Posterior vena cava (tissue), 2 donors: Measurements from ENCODE around the gene CFAP20DC. TPM values are rescaled to one million over a fixed set of nuclear protein-coding genes. Genes with fewer than 3 reads are reported as not detected.
"Not testable (repeated sequence)": the region's sequence is repeated elsewhere in the genome, so short reads cannot be mapped to it uniquely, and the experiment has no call there.

Experiments used
- DNase-seq: peaks from one replicate; pipeline ENCODE4 v3.0.0-alpha.2; 2020; ENCODE audit warnings: low spot score
- intact Hi-C, 2 donors: fragments of 100-400 bp; cut with DNase I; formaldehyde crosslinking; loops; one replicate each; pipeline versions ENCODE4 v1.14.1 to v1.14.2; 2022 to 2023
- total RNA-seq, 2 donors: library from RNA; stranded (reverse); fragmentation: NEBNext Ultra II Directional; extraction: Animal tissue kit (Norgen Biotek cat#: 25700); gene quantifications; one replicate each; pipeline ENCODE4 v1.2.1, GENCODE V29; 2021
- donor health status: DM: yes; HTN: yes; CAD: no.
- donor health status: DM: yes; HTN: yes; CAD: no.

The CFAP20DC gene
- total RNA-seq, 2 donors from 2014 or later = 0.65 TPM; not detected in 1

DNA sequence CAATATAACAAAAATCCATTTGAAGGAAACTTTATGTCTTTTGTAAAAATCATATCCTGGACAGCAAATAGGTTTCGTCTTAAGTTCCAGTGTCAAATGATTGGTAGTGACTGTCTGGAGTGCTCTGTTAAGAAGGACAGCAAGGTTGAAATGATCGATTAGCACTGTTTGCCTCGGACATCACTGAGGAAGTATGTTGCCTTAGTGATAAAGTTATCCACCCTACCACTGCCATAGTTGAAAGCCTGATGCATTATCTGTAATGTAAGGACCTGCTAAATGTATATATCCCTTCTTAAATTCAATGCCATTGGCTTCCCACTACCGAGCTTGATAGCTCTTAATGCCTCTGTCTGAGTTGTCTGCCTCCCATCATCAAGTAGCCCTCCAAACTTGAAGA lies 70.0 kb downstream of the CFAP20DC start:
- no peak for DNase-seq
- intact Hi-C loops = no loop called here

- DNase-seq = no peak
- intact Hi-C loops = no loop called here
These were observed 76.0 kb downstream of the CFAP20DC start for GRCh38 chr3:58973796-58974195.

DNA sequence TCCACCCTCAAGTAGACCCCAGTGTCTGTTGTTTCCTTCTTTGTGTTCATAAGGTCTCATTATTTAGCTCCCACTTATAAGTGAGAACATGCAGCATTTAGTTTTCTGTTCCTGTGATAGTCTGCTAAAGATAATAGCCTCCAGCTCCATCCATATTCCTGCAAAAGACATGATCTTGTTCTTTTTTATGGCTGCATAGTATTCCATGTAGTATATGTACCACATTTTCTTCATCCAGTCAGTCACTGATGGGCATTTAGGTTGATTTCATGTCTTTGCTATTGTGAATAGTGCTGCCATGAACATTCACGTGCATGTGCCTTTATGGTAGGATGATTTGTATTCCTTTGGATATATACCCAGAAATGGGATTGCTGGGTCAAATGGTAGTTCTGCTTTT lies 82.0 kb downstream of the CFAP20DC start:
- intact Hi-C loops, DNase-seq: not testable (repeated sequence)

GRCh38 chr3:58965865-58966264 lies 84.0 kb downstream of the CFAP20DC start:
- intact Hi-C loops = no loop called here
- DNase-seq = no peak

- intact Hi-C loops = no loop called here
These were observed 85.8 kb downstream of the CFAP20DC start for GRCh38 chr3:58963928-58964503.

GRCh38 chr3:58962816-58963215 lies 87.0 kb downstream of the CFAP20DC start:
- intact Hi-C loops = no loop called here
- no peak for DNase-seq

More at GRCh38 chr3:58963928-58964503, 85.8 kb downstream of the CFAP20DC start:
- DNase-seq = no peak

DNA sequence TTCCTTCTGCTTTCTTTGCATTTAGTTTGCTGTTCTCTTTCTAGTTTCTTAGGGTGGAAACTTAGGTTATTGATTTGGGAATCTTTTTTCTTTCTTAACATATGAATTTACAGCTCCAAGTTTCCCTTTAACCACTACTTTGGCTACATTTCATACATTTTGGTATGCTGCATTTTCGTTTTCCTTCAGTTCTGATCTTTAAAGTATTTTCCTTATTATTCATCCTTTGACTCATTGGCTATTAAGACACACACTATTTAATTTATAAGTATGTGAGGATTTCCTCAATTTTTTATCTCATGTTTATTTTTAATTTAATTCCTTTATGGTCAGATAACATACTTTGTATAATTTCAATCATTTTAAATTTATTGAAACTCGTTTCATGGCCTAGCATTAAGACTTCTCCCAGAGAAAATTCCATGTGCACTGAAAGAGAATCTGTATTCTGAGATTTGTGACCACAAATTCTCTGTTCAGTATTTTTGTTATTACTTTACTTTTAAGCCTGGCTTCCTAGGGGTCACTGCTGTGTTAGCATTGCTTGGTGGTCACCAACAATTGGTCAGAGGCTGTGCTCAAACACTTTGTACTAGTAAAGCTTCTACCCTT lies 87.7 kb downstream of the CFAP20DC start:
- intact Hi-C loops = no loop called here
- no peak for DNase-seq

- no peak for DNase-seq
- intact Hi-C loops = no loop called here
These were observed 94.5 kb downstream of the CFAP20DC start for GRCh38 chr3:58955308-58955707.

DNA sequence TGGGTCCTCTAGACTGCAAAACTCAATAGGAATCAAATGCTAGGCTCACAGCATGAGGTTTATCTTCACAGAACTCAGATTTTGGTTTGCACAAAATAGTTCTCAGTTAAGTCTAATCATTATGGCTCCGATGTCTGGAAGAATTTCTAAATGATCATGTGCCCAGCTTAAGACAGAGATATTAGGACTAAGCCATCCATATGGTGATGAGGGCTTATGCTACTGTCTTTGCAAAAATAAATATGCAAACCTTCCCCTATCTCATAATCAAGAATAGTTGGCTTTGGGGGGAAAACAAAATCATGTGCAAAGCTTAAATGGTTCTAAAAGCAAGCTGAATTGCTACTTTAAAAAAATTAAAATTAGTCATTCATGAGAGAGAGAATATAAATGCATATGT lies 96.5 kb downstream of the CFAP20DC start:
- intact Hi-C loops = no loop called here
- no peak for DNase-seq

GRCh38 chr3:58952128-58952917 lies 97.5 kb downstream of the CFAP20DC start:
- no peak for DNase-seq
- intact Hi-C loops = no loop called here

DNA sequence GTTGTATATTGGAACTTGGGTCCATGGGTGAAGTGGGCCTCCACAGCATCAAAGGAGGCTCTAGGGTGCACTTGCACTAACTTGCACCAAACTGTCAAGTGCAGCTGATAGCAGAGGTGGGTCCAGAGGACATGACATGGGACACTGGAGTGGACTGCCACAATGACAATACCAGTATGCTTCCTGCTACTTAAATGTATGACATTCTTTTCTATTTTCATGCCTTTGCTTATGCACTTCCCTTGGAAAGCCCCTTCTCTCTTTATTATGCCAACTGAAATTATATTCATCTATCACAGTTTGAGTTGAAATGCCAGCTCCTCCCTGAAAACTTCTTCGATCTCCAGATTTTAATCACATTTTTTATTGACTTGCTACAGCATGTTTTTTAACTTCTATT lies 101.8 kb downstream of the CFAP20DC start:
- DNase-seq = no peak
- intact Hi-C loops = no loop called here

DNA sequence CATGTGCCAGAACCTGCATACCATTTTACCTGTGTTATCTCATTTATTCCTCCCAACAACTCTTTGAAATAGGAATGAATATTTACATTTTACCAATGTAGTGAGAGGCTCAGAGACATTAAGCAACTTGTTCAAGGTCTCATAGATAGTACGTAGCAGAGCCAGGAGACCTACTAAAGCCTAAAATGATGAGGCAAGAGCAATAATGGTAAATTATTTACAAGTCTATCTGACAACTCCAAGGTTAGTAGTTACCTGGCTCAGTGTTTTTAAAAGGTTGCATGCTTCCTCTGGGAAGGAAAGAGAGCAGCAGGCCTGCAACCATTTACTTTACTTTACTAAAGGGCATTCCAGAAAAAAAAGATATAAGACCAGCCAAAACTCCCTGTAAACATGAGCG lies 103.0 kb downstream of the CFAP20DC start:
- intact Hi-C loops = no loop called here
- no peak for DNase-seq

- no peak for DNase-seq
- intact Hi-C loops = no loop called here
These were observed 111.8 kb downstream of the CFAP20DC start for GRCh38 chr3:58938057-58938456.

- intact Hi-C loops = no loop called here
- DNase-seq = no peak
These were observed 125.2 kb downstream of the CFAP20DC start for GRCh38 chr3:58924578-58924977.

- intact Hi-C loops = no loop called here
- no peak for DNase-seq
These were observed 149.4 kb downstream of the CFAP20DC start for GRCh38 chr3:58900386-58900785.

DNA sequence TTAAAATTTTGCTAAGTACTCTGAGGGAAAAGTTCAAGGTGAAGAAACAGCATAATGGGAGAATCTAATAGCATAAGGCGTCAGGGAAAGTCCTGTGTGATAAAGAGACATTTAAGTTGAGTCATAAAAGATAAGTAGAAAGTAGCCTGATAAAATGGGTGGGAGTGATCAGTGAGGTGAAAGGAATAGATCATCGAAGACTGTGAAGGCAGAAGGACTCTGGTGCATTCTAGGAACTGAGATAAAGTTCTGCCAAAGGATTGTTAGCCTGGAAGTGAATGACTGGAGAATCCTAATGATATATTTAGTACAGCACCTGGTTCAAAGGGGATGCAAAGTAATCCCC lies 149.9 kb downstream of the CFAP20DC start:
- no peak for DNase-seq
- intact Hi-C loops = no loop called here

DNA sequence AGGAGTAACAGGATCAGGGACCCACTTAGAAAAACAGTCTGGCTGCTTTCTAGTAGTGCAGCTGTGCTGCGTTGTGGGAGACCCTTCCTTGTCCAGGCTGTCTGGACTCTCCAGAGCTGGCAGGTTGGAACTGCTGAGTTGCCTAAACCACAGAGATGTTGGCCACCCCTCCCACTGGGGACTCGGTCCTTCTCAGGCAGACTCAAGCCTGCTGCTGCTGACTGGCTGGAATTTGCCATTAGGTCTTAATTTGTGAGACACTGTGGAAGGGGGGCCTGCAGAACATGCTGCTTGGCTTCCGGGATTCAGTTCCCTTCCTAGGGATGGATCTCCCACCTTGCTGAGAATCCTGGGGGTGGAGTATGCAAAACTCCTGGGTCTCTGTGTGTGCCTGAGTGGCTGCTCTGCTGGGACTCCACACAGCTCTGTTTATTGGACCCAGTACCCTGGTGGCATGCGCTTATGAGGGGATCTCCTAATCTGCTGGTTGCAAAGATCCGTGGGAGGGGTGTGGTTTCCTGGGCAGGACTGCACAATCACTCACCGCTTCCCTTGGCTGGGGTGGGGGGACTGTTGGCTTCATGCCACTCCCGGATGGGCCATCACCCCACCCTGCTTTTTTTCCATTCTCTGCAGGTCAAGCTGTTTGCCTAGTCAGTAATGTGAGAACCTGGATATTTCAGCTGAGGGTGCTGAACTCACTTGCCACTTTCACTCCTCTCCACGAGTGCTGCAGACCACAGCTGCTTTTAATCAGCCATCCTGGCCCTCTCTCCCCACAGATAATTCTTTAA lies 150.5 kb downstream of the CFAP20DC start:
- peak; percentile 76 for DNase-seq
- intact Hi-C loops = no loop called here

- DNase-seq = no peak
- intact Hi-C loops = no loop called here
These were observed 151.3 kb downstream of the CFAP20DC start for GRCh38 chr3:58898513-58898912.

DNA sequence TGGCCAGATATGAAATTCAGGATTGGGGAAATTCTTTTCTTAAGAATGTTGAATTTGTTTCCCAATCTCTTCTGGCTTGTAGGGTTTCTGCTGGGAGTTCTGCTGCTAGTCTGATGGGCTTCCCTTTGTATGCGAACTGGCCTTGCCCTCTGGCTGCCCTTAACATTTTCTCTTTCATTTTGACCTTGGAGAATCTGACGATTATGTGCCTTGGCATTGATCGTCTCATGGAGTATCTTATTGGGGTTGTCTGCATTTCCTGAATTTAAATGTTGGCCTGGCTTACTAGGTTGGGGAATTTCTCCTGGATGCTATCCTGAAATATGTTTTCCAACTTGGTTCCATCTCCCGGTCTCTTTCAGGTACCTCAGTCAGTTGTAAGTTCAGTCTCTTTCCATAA lies 152.2 kb downstream of the CFAP20DC start:
- intact Hi-C loops = no loop called here
- DNase-seq = no peak

- intact Hi-C loops, DNase-seq: not testable (repeated sequence)
These were observed 154.1 kb downstream of the CFAP20DC start for GRCh38 chr3:58895678-58896077.
